GM03348 (cell line): ENCODE measurements around the gene MCRS1.
"Not testable (repeated sequence)": the region's sequence is repeated elsewhere in the genome, so short reads cannot be mapped to it uniquely, and the experiment has no call there.

ENCODE experiments used
- DNase-seq: peaks from one replicate; pipeline ENCODE4 v3.0.0; 2012; ENCODE audit warnings: low spot score

MCRS1 gene

GRCh38 chr12:49541140-49541861 is 26.6 kb downstream of the MCRS1 start:
- DNase-seq: no peak

GRCh38 chr12:49540229-49541139 is 27.5 kb downstream of the MCRS1 start:
- DNase-seq: no peak

GRCh38 chr12:49539406-49540228 is 28.3 kb downstream of the MCRS1 start:
- DNase-seq: no peak

GRCh38 chr12:49538510-49539403 is 29.2 kb downstream of the MCRS1 start, which contains the start of gene KCNH3:
Gene KCNH3, plus strand, starts transcription at chr12:49539030. Its CDS starts 387 bp downstream, at chr12:49539417.
- peak; percentile 93 for DNase-seq

- no peak for DNase-seq
Measured at GRCh38 chr12:49537752-49538509, 30.0 kb downstream of the MCRS1 start.

GRCh38 chr12:49537231-49537751 is 30.7 kb downstream of the MCRS1 start:
- no peak for DNase-seq

- no peak for DNase-seq
Measured at GRCh38 chr12:49536526-49537071, 31.3 kb downstream of the MCRS1 start.

GRCh38 chr12:49535921-49536525 is 31.9 kb downstream of the MCRS1 start:
- DNase-seq: no peak

- DNase-seq: peak; percentile 2
Measured at GRCh38 chr12:49534731-49535278, 33.1 kb downstream of the MCRS1 start.

- not testable (repeated sequence) for DNase-seq
Measured at GRCh38 chr12:49534122-49534521, 33.8 kb downstream of the MCRS1 start.

- no peak for DNase-seq
Measured at GRCh38 chr12:49533331-49533730, 34.6 kb downstream of the MCRS1 start.

- DNase-seq: no peak
Measured at GRCh38 chr12:49531745-49532144, 36.2 kb downstream of the MCRS1 start.

- no peak for DNase-seq
Measured at GRCh38 chr12:49529414-49529813, 38.5 kb downstream of the MCRS1 start.

GRCh38 chr12:49527361-49528130 is 40.4 kb downstream of the MCRS1 start:
- DNase-seq: no peak

- no peak for DNase-seq
Measured at GRCh38 chr12:49525942-49526341, 42.0 kb downstream of the MCRS1 start.

GRCh38 chr12:49524660-49525324 is 43.1 kb downstream of the MCRS1 start:
- no peak for DNase-seq

- DNase-seq: no peak
Measured at GRCh38 chr12:49521389-49521788, 46.6 kb downstream of the MCRS1 start.

- no peak for DNase-seq
Measured at GRCh38 chr12:49519574-49519936, 48.4 kb downstream of the MCRS1 start.
